HG03558 (cell line): ENCODE measurements around the gene CLCN7.

Experiments
- ATAC-seq: cut with Tn5 transposase; IDR thresholded peaks from one replicate; pipeline ENCODE4 v1.9.1; 2021; ENCODE audit warnings: moderate number of reproducible peaks; ENCODE audit not compliant: unreplicated experiment; ENCODE audit errors: extremely low read depth

CLCN7 gene

DNA sequence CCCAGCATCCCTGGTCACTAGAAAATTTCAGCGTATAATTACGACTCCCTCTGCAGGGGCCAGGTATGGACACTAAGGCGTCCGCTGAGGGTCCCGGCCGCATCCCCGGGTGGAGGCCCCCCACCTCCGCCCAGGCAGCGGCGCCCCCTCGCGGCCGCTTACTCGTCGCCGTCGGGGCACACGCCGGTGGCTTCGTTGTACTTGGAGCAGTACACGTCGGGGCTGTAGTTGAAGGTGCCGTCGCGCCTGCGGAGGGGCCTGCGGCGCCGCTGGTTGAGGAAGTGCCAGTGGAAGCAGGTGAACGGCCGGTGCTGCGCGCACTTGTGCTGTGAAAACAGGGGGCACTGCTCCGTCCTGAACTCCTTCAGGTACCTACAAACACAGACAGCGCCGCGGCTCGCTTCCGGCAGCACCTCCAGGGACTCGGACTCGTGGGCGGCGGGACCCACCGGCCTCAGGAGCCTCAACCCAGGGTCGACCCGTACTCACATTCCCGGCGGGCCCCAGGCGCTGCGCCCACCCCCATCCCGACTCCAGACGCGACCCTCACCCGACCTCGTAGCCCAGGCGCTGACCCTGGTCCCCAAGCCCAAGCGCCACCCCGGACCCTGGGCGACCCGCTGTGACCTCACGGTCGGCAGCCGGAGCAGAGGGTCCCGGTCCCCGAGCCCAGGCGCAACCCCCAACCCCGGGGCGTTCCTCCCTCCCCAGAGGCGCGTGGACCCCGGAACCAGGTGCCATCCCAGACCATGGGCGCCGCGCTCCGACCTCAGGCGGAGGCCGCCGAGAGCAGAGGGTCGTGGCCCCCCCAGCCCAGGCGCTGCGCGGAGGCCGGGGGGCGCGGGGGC lies 60.9 kb downstream of the CLCN7 start:
- ATAC-seq = no peak

- ATAC-seq = no peak
These were observed 62.0 kb downstream of the CLCN7 start for GRCh38 chr16:1412847-1413246.

DNA sequence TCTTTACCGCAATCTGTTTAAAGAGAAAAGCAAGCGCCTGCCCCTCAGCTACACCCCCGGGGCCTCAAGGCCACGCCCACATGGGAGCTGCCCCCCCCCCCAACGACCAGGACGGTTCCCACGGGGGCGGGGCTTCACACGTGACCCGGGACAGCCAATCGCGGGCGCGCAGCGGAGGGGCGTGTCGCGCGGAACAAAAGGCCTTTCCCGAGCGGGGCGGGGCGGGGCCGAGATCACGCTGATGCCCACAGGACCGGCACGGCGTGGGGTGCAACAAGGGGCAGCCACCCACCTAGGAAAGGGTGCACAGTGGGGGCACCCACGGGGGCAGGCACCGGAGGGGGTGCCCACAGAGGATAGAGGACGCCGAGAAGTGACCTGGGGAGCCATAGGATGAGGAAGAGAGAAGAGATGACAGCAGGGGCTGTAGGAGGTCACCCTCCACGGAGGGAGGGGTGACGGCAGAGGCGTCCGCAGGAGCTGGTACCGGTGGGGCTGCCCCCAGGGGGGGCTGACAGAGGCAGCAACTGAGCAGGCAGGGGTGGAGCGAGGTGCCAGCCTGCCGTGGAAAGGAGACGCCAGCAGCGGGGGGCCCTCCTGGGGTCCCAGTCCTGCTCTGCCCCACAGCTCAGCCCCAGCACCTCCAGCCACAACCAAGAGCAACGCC lies 66.5 kb downstream of the CLCN7 start:
- ATAC-seq = no peak

GRCh38 chr16:1407753-1408152 lies 67.1 kb downstream of the CLCN7 start:
- ATAC-seq = no peak

DNA sequence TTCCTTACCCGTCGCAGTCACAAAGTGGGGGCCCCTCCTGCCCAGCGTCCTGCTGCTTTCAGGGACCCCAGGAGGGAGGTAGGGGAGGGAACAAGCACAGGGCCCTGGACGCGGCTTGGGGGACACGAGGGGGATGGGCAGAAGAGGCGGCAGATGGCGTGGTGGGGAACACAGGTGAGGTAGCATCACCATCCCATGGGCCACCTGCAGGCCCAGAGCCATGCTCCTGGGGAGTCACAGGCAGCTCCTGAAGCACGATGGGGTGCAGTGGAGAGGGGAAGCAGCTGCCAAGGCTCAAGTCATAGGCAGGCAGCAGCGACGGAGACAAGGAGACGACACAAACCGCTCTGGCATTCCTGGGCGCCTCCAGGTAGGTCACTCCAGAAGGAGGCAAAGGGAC lies 71.1 kb downstream of the CLCN7 start:
- no peak for ATAC-seq

DNA sequence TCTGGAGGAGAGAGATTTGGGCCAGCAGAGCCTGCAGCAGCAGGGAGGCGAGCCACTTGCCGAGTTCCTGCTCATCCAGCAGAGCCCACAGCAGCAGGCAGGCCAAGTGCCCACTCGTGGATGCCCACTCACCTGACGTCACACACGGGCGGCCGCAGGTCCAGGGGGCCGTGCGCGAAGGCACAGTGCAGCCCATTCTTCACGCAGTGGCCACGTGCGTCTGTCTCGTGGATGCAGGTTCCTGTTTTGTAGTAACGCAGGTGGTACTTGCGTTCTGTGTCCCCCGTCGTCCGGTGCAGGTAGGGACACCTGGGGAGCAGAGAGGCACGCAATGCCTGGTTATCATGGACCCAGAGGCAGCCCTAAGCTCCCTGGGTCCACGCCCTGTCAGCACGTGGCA lies 71.8 kb downstream of the CLCN7 start:
- ATAC-seq = no peak

GRCh38 chr16:1401758-1402154 lies 73.1 kb downstream of the CLCN7 start:
- no peak for ATAC-seq

- no peak for ATAC-seq
These were observed 73.6 kb downstream of the CLCN7 start for GRCh38 chr16:1401061-1401757.

- no peak for ATAC-seq
These were observed 75.8 kb downstream of the CLCN7 start for GRCh38 chr16:1398826-1399581.

DNA sequence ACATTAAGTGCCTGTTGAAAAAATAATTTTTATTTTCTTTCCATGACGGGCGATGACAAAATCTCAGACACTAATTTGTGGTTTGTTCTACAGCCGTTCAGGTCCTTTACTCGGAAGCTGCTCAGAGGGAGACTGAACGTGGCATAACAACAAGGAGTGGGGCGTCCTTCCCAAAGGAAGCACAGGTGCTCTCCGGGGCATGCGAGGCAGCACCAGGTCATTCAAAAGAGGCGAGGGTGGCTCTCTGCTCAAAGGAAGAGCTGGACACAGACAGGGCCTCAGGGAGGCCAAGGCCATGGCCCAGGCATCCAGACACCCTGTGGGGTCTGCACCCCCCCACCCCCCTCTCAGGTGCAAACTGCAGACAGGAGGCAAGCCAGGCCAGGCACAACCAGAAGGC lies 76.5 kb downstream of the CLCN7 start:
- no peak for ATAC-seq

DNA sequence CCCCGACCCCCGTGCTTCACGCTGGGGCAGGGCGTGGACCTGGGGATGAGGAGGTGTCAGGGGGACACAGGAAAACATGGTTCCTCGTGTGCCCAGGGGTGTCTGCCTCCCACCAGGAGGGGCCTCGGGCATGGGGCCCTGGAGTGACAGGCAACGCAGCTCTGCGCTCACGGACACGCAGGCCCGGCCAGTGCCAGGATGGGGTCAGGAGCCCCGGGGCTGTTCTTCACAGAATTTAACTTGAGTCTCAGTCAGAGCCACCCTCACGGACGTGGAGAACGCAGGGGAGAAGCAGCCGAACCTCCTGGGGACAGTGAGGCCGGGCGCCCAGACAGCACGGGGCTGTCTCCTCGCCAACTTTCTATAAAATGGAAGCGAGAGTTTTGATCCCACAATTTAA lies 77.0 kb downstream of the CLCN7 start:
- ATAC-seq = no peak

GRCh38 chr16:1395444-1396031 lies 79.3 kb downstream of the CLCN7 start:
- ATAC-seq = no peak
